Effector memory CD4-positive, alpha-beta T cell (primary cell): ENCODE results near the gene GPR39.

Source experiments
- DNase-seq, 3 donors: peaks; one replicate each; pipeline ENCODE4 v3.0.0-alpha.2; 2020
- H3K27ac ChIP-seq: 2 replicates; pipeline ENCODE4 v1.7.0; 2013; ENCODE audit warnings: mild to moderate bottlenecking, low read length, moderate library complexity; ENCODE audit not compliant: insufficient read depth, poor library complexity, severe bottlenecking
- H3K27me3 ChIP-seq: replicated peaks from 2 replicates; pipeline ENCODE4 v1.7.0; 2013; ENCODE audit warnings: mild to moderate bottlenecking, low read length; ENCODE audit not compliant: insufficient read depth, control insufficient read depth, poor library complexity, severe bottlenecking
- H3K36me3 ChIP-seq: 2 replicates; pipeline ENCODE4 v1.7.0; 2013; ENCODE audit warnings: mild to moderate bottlenecking, low read length, moderate library complexity; ENCODE audit not compliant: control insufficient read depth, insufficient read depth
- H3K4me1 ChIP-seq: 2 replicates; pipeline ENCODE4 v1.7.0; 2013; ENCODE audit warnings: low read length, mild to moderate bottlenecking; ENCODE audit not compliant: control insufficient read depth, insufficient read depth, poor library complexity, severe bottlenecking
- H3K4me3 ChIP-seq: 2 replicates; pipeline ENCODE4 v1.7.0; 2013; ENCODE audit warnings: low read length, low read depth, mild to moderate bottlenecking; ENCODE audit not compliant: insufficient read depth, poor library complexity, severe bottlenecking
- H3K9me3 ChIP-seq: 2 replicates; pipeline ENCODE4 v1.7.0; 2013; ENCODE audit warnings: mild to moderate bottlenecking, low read length, moderate library complexity; ENCODE audit not compliant: control insufficient read depth

Gene GPR39

GRCh38 chr2:132586101-132586511 lies 169.5 kb downstream of the GPR39 start:
- DNase-seq = no peak
- Histone ChIP-seq H3K36me3 (no peaks in the 10 kb centered on the region), H3K9me3 (no peaks in the 10 kb centered on the region), H3K27me3 (no peaks in the 10 kb centered on the region), H3K4me1 (no peaks in the 10 kb centered on the region), H3K27ac (no peak overlapping the region), H3K4me3 (no peak overlapping the region)

GRCh38 chr2:132586835-132587234 lies 170.2 kb downstream of the GPR39 start:
- no peaks in the 10 kb centered on the region for H3K27me3 ChIP-seq
- no peak overlapping the region for H3K4me3 ChIP-seq
- DNase-seq = no peak
- no peaks in the 10 kb centered on the region for H3K4me1 ChIP-seq
- H3K27ac ChIP-seq = no peak overlapping the region
- H3K36me3 ChIP-seq = no peaks in the 10 kb centered on the region
- no peaks in the 10 kb centered on the region for H3K9me3 ChIP-seq

DNA sequence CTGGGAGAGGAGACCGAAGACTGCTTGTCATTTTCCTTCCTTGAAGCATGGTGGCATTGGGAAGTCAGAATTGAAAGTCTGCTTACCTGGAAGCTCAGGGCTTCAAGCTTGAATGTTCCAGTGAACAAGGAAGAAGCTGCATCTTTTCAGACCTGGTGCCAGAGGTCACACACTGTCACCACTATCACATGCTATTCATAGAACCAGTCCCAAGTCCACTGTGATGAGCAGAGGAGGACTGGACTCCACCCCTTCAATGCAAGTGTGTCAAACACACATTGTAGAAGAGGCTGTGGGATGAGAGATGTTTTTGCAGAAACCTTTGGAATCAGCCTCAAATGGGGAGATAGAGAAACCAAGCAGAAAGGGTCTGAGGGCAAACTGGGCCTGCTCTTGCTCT lies 172.0 kb downstream of the GPR39 start:
- Histone ChIP-seq H3K27ac (no peak overlapping the region), H3K4me3 (no peak overlapping the region), H3K4me1 (no peaks in the 10 kb centered on the region), H3K36me3 (no peaks in the 10 kb centered on the region), H3K27me3 (no peaks in the 10 kb centered on the region), H3K9me3 (no peaks in the 10 kb centered on the region)
- no peak for DNase-seq

- DNase-seq = no peak
- Histone ChIP-seq H3K27ac (no peak overlapping the region), H3K4me3 (no peak overlapping the region), H3K4me1 (no peaks in the 10 kb centered on the region), H3K9me3 (no peaks in the 10 kb centered on the region), H3K36me3 (no peaks in the 10 kb centered on the region), H3K27me3 (no peaks in the 10 kb centered on the region)
Observed at GRCh38 chr2:132589111-132589830, 172.7 kb downstream of the GPR39 start.

DNA sequence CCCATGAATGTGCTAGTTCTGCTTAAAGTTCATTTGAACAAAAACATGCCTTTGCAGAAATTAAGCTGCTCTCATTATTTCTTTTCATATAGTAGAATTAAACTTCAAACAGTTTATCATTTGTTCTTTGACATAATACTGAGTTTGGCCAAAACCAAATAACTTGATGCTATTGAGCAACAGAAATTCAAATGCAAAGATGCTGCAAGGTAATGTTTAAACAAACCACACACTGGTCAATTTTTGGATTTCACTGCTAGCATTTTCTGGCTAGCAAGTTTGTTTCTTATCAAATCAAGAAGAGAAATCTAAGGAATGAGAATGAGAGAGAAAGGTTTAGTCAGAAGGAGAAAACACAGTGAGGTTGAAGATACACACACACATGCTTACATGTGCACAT lies 173.4 kb downstream of the GPR39 start:
- Histone ChIP-seq H3K36me3 (no peaks in the 10 kb centered on the region), H3K27ac (no peak overlapping the region), H3K27me3 (no peaks in the 10 kb centered on the region), H3K4me3 (no peak overlapping the region), H3K4me1 (no peaks in the 10 kb centered on the region), H3K9me3 (no peaks in the 10 kb centered on the region)
- DNase-seq = no peak

GRCh38 chr2:132593171-132593570 lies 176.6 kb downstream of the GPR39 start:
- Histone ChIP-seq H3K4me3 (no peak overlapping the region), H3K36me3 (no peaks in the 10 kb centered on the region), H3K4me1 (no peaks in the 10 kb centered on the region), H3K9me3 (no peaks in the 10 kb centered on the region), H3K27me3 (no peaks in the 10 kb centered on the region), H3K27ac (no peak overlapping the region)
- no peak for DNase-seq

DNA sequence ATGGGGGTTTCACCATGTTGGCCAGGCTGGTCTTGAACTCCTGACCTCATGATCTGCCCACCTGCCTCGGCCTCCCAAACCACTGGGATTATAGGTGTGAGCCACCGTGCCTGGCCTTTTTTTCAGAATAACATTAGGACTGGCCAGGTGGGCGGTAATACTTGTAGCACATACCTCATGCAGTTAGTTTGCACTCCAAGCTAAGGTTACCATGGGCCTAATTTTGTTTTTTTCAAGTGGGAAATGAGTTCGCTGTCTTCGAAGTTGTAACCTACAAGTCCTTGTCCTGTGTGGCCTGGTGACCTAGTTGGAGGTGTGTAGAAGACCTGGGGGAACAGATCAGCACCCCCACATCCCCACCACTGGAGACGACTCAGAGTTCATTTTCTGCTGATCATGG lies 178.6 kb downstream of the GPR39 start:
- Histone ChIP-seq H3K27ac (no peak overlapping the region), H3K9me3 (no peaks in the 10 kb centered on the region), H3K4me1 (no peaks in the 10 kb centered on the region), H3K36me3 (no peaks in the 10 kb centered on the region), H3K4me3 (no peak overlapping the region), H3K27me3 (no peaks in the 10 kb centered on the region)
- no peak for DNase-seq

GRCh38 chr2:132595693-132596092 lies 179.1 kb downstream of the GPR39 start:
- Histone ChIP-seq H3K27ac (no peak overlapping the region), H3K9me3 (no peaks in the 10 kb centered on the region), H3K36me3 (no peaks in the 10 kb centered on the region), H3K4me1 (no peaks in the 10 kb centered on the region), H3K27me3 (no peaks in the 10 kb centered on the region), H3K4me3 (no peak overlapping the region)
- no peak for DNase-seq

- H3K27me3 ChIP-seq = no peaks in the 10 kb centered on the region
- H3K4me1 ChIP-seq = no peaks in the 10 kb centered on the region
- DNase-seq = no peak
- no peak overlapping the region for H3K27ac ChIP-seq
- no peak overlapping the region for H3K4me3 ChIP-seq
- H3K36me3 ChIP-seq = no peaks in the 10 kb centered on the region
- no peaks in the 10 kb centered on the region for H3K9me3 ChIP-seq
Observed at GRCh38 chr2:132597166-132597565, 180.6 kb downstream of the GPR39 start.

- Histone ChIP-seq H3K27me3 (no peaks in the 10 kb centered on the region), H3K36me3 (no peaks in the 10 kb centered on the region), H3K4me1 (no peaks in the 10 kb centered on the region), H3K27ac (no peak overlapping the region), H3K4me3 (no peak overlapping the region), H3K9me3 (no peaks in the 10 kb centered on the region)
- DNase-seq = no peak
Observed at GRCh38 chr2:132597831-132598230, 181.2 kb downstream of the GPR39 start.
